Cardiac muscle cell (in vitro differentiated cells and primary cell): Measurements from ENCODE around the gene NDUFA8. TPM values are rescaled to one million over a fixed set of nuclear protein-coding genes. Genes with fewer than 3 reads are reported as not detected.
A peak's percentile ranks its signal among the peaks of the same experiment; 100 is the strongest.

ENCODE experiments used
- DNase-seq, 2 donors: peaks; one replicate each; pipeline versions ENCODE4 v3.0.0 to v3.0.0-alpha.2; 2010 to 2017; ENCODE audit warnings: low read depth in 1 of 2, low spot score in 1 of 2
- H3K27ac ChIP-seq: fragments of 200-600 bp; sonication (generic); 2 replicates; pipeline ENCODE4 v1.5.1; 2016
- H3K27me3 ChIP-seq: fragments of 200-600 bp; sonication (generic); 2 replicates; pipeline ENCODE4 v1.6.0; 2016; ENCODE audit warnings: control low read depth
- H3K36me3 ChIP-seq: fragments of 200-600 bp; sonication (generic); 2 replicates; pipeline ENCODE4 v1.5.1; 2016; ENCODE audit warnings: control low read depth
- H3K4me1 ChIP-seq: fragments of 200-600 bp; sonication (generic); 2 replicates; pipeline ENCODE4 v1.8.1; 2017; ENCODE audit warnings: low read depth, mild to moderate bottlenecking, mixed run types
- H3K4me3 ChIP-seq: fragments of 200-600 bp; sonication (generic); 2 replicates; pipeline ENCODE4 v1.5.1; 2016; ENCODE audit warnings: mild to moderate bottlenecking
- H3K9me3 ChIP-seq: fragments of 200-600 bp; sonication (generic); 2 replicates; pipeline ENCODE4 v1.5.1; 2017; ENCODE audit warnings: low read depth, mild to moderate bottlenecking, control low read depth
- CTCF ChIP-seq: IDR thresholded peaks from 2 replicates; pipeline ENCODE4 v1.5.1; 2012; ENCODE audit warnings: low read depth, mild to moderate bottlenecking, low read length
- polyA plus RNA-seq: library from polyadenylated mRNA; unstranded; fragments of >200 nt; fragmentation: Nextera tagmentation; extraction: Ambion mirVana; gene quantifications from 2 replicates; pipeline ENCODE4 v1.2.1, GENCODE V29; 2016
- total RNA-seq: library from RNA; depleted of rRNA; stranded (reverse); fragments of >200 nt; gene quantifications from 2 replicates; pipeline ENCODE4 v1.2.3, GENCODE V29; 2016

The NDUFA8 gene
- total and polyA plus RNA-seq, 2 experiments from 2014 or later, result 86.9 to 336 TPM

- H3K4me1 ChIP-seq, result no peaks in the 10 kb centered on the region
- no peak for TF ChIP-seq CTCF
- H3K36me3 ChIP-seq, result no peaks in the 10 kb centered on the region
- H3K9me3 ChIP-seq, result no peaks in the 10 kb centered on the region
- no peak overlapping the region for H3K4me3 ChIP-seq
- no peaks in the 10 kb centered on the region for H3K27me3 ChIP-seq
- no peak overlapping the region for H3K27ac ChIP-seq
- DNase-seq, result no peak
Observed at GRCh38 chr9:122184551-122184950, 25.0 kb upstream of the NDUFA8 start.

GRCh38 chr9:122183501-122183900, 23.9 kb upstream of the NDUFA8 start:
- DNase-seq, result no peak
- H3K36me3 ChIP-seq, result no peaks in the 10 kb centered on the region
- no peak overlapping the region for H3K27ac ChIP-seq
- no peaks in the 10 kb centered on the region for H3K27me3 ChIP-seq
- H3K4me3 ChIP-seq, result no peak overlapping the region
- no peaks in the 10 kb centered on the region for H3K4me1 ChIP-seq
- TF ChIP-seq CTCF, result no peak
- no peaks in the 10 kb centered on the region for H3K9me3 ChIP-seq

- H3K27me3 ChIP-seq, result no peaks in the 10 kb centered on the region
- no peaks in the 10 kb centered on the region for H3K9me3 ChIP-seq
- no peak overlapping the region for H3K27ac ChIP-seq
- peak in 1 of 2 donors; percentile 83 for DNase-seq
- TF ChIP-seq CTCF, result no peak
- no peaks in the 10 kb centered on the region for H3K36me3 ChIP-seq
- no peak overlapping the region for H3K4me3 ChIP-seq
- no peaks in the 10 kb centered on the region for H3K4me1 ChIP-seq
Observed at GRCh38 chr9:122180633-122181032, 21.1 kb upstream of the NDUFA8 start.

- H3K27me3 ChIP-seq, result no peaks in the 10 kb centered on the region
- DNase-seq, result no peak
- H3K4me3 ChIP-seq, result no peak overlapping the region
Observed at GRCh38 chr9:122179690-122180074, 20.1 kb upstream of the NDUFA8 start.

GRCh38 chr9:122179054-122179689, 19.6 kb upstream of the NDUFA8 start:
- no peak for TF ChIP-seq CTCF
- Histone ChIP-seq H3K4me3 (no peak overlapping the region), H3K4me1 (no peaks in the 10 kb centered on the region), H3K36me3 (no peaks in the 10 kb centered on the region), H3K9me3 (no peaks in the 10 kb centered on the region), H3K27me3 (no peaks in the 10 kb centered on the region), H3K27ac (no peak overlapping the region)
- no peak for DNase-seq

More at GRCh38 chr9:122179690-122180074, 20.1 kb upstream of the NDUFA8 start:
- no peak for TF ChIP-seq CTCF
- Histone ChIP-seq H3K9me3 (no peaks in the 10 kb centered on the region), H3K4me1 (no peaks in the 10 kb centered on the region), H3K27ac (no peak overlapping the region), H3K36me3 (no peaks in the 10 kb centered on the region)
